Breast epithelium (tissue), 4 donors: ENCODE measurements around the gene CIB4. TPM values are rescaled to one million over a fixed set of nuclear protein-coding genes. Genes with fewer than 3 reads are reported as not detected.

Experiments used
- DNase-seq, 2 donors: peaks; one replicate each; pipeline ENCODE4 v3.0.0-alpha.2; 2019; ENCODE audit warnings: low spot score in 2 of 2
- H3K27ac ChIP-seq, 2 donors: fragments of 200-600 bp; sonication (generic) in 1 of 2; one replicate each; pipeline ENCODE4 v1.5.1; 2016 to 2019; ENCODE audit warnings: mild to moderate bottlenecking in 1 of 2
- H3K27me3 ChIP-seq, 2 donors: fragments of 200-600 bp; sonication (generic) in 1 of 2; one replicate each; pipeline versions ENCODE4 v1.5.1 to v1.6.0; 2017 to 2019; ENCODE audit warnings: control low read depth in 1 of 2, mild to moderate bottlenecking in 1 of 2
- H3K36me3 ChIP-seq: fragments of 200-600 bp; one replicate; pipeline ENCODE4 v1.5.1; 2019
- H3K4me1 ChIP-seq, 2 donors: fragments of 200-600 bp; sonication (generic); one replicate each; pipeline ENCODE4 v1.5.1; 2016 to 2019; ENCODE audit warnings: control low read depth in 1 of 2
- H3K4me3 ChIP-seq, 3 donors: fragments of 200-600 bp; sonication (generic); 1 replicate in 2 of 3; 2 replicates in 1 of 3; pipeline ENCODE4 v1.5.1; 2016 to 2019; ENCODE audit warnings: mild to moderate bottlenecking in 3 of 3, moderate library complexity in 2 of 3
- H3K9me3 ChIP-seq, 2 donors: fragments of 200-600 bp; sonication (generic) in 1 of 2; one replicate each; pipeline ENCODE4 v1.5.1; 2016 to 2019; ENCODE audit warnings: control low read depth in 1 of 2
- CTCF ChIP-seq, 3 donors: fragments of 450-650 bp; IDR thresholded peaks; one replicate each; pipeline ENCODE4 v1.5.1; 2016 to 2017; ENCODE audit warnings: antibody characterized with exemption in 3 of 3, mild to moderate bottlenecking in 3 of 3, moderate library complexity in 3 of 3
- POLR2A ChIP-seq: fragments of 450-650 bp; IDR thresholded peaks from one replicate; pipeline ENCODE4 v1.6.1; 2016; ENCODE audit warnings: antibody characterized with exemption, mild to moderate bottlenecking, moderate library complexity
- POLR2AphosphoS5 ChIP-seq, 3 donors: sonication (generic); formaldehyde crosslinking; IDR thresholded peaks; one replicate each; pipeline ENCODE4 v1.6.1; 2017; ENCODE audit warnings: antibody characterized with exemption in 3 of 3
- intact Hi-C: fragments of 100-400 bp; cut with DNase I; formaldehyde crosslinking; loops from one replicate; pipeline ENCODE4 v1.15.1; 2023; ENCODE audit warnings: low total_unique reads
- total RNA-seq, 3 donors: library from RNA; depleted of rRNA; stranded (reverse); fragments of >200 nt; gene quantifications; one replicate each; pipeline ENCODE4 v1.1.0, GENCODE V29; 2016

CIB4 gene
- total RNA-seq, 3 donors from 2014 or later, result not detected

GRCh38 chr2:26619521-26619951, 21.6 kb downstream of the CIB4 start:
- Histone ChIP-seq H3K4me3 (no peak overlapping the region), H3K4me1 (no peaks in the 10 kb centered on the region), H3K27me3 (peaks cover 0 to 6% of the 10 kb centered on the region in 2 donors), H3K9me3 (no peaks in the 10 kb centered on the region), H3K27ac (no peak overlapping the region), H3K36me3 (no peaks in the 10 kb centered on the region)
- intact Hi-C loops, result no loop called here
- TF ChIP-seq POLR2A, result no peak
- no peak for TF ChIP-seq POLR2AphosphoS5 (IDR thresholded peaks at IDR 0.05)
- no peak for TF ChIP-seq CTCF (IDR thresholded peaks at IDR 0.05)
- DNase-seq, result no peak

- peaks cover 0 to 6% of the 10 kb centered on the region in 2 donors for H3K27me3 ChIP-seq
- intact Hi-C loops, result no loop called here
- no peaks in the 10 kb centered on the region for H3K9me3 ChIP-seq
- H3K4me3 ChIP-seq, result no peak overlapping the region
- TF ChIP-seq POLR2AphosphoS5 (IDR thresholded peaks at IDR 0.05) (no peak), CTCF (IDR thresholded peaks at IDR 0.05) (no peak)
- H3K4me1 ChIP-seq, result no peaks in the 10 kb centered on the region
- no peaks in the 10 kb centered on the region for H3K36me3 ChIP-seq
- H3K27ac ChIP-seq, result no peak overlapping the region
- no peak for DNase-seq
These were observed 22.1 kb downstream of the CIB4 start for GRCh38 chr2:26619096-26619495.

- H3K9me3 ChIP-seq, result no peaks in the 10 kb centered on the region
- H3K36me3 ChIP-seq, result no peaks in the 10 kb centered on the region
- DNase-seq, result no peak
- H3K27me3 ChIP-seq, result peaks cover 0 to 6% of the 10 kb centered on the region in 2 donors
- H3K4me1 ChIP-seq, result no peaks in the 10 kb centered on the region
- TF ChIP-seq POLR2AphosphoS5 (IDR thresholded peaks at IDR 0.05) (no peak), CTCF (IDR thresholded peaks at IDR 0.05) (no peak), POLR2A (no peak)
- no peak overlapping the region for H3K4me3 ChIP-seq
- intact Hi-C loops, result no loop called here
- no peak overlapping the region for H3K27ac ChIP-seq
These were observed 22.6 kb downstream of the CIB4 start for GRCh38 chr2:26618611-26619010.

GRCh38 chr2:26617588-26618083, 23.5 kb downstream of the CIB4 start:
- TF ChIP-seq CTCF (IDR thresholded peaks at IDR 0.05), result no peak
- TF ChIP-seq POLR2A, result no peak
- no peak for TF ChIP-seq POLR2AphosphoS5 (IDR thresholded peaks at IDR 0.05)
- no peak overlapping the region for H3K4me3 ChIP-seq
- H3K9me3 ChIP-seq, result no peaks in the 10 kb centered on the region
- H3K4me1 ChIP-seq, result no peaks in the 10 kb centered on the region
- peaks cover 0 to 6% of the 10 kb centered on the region in 2 donors for H3K27me3 ChIP-seq
- no peaks in the 10 kb centered on the region for H3K36me3 ChIP-seq
- DNase-seq, result no peak
- intact Hi-C loops, result no loop called here
- H3K27ac ChIP-seq, result no peak overlapping the region

- Histone ChIP-seq H3K4me3 (no peak overlapping the region), H3K9me3 (no peaks in the 10 kb centered on the region), H3K27me3 (peaks cover 0 to 6% of the 10 kb centered on the region in 2 donors), H3K36me3 (no peaks in the 10 kb centered on the region), H3K4me1 (no peaks in the 10 kb centered on the region), H3K27ac (no peak overlapping the region)
- DNase-seq, result no peak
- intact Hi-C loops, result no loop called here
- TF ChIP-seq POLR2AphosphoS5 (IDR thresholded peaks at IDR 0.05) (no peak), POLR2A (no peak), CTCF (IDR thresholded peaks at IDR 0.05) (no peak)
These were observed 24.2 kb downstream of the CIB4 start for GRCh38 chr2:26616706-26617587.
